GM19467 (cell line): ENCODE measurements around the gene WWOX.

ENCODE experiments used
- ATAC-seq: cut with Tn5 transposase; IDR thresholded peaks from one replicate; pipeline ENCODE4 v1.9.1; 2021; ENCODE audit warnings: mild to moderate bottlenecking, moderate library complexity; ENCODE audit not compliant: unreplicated experiment

Gene WWOX

DNA sequence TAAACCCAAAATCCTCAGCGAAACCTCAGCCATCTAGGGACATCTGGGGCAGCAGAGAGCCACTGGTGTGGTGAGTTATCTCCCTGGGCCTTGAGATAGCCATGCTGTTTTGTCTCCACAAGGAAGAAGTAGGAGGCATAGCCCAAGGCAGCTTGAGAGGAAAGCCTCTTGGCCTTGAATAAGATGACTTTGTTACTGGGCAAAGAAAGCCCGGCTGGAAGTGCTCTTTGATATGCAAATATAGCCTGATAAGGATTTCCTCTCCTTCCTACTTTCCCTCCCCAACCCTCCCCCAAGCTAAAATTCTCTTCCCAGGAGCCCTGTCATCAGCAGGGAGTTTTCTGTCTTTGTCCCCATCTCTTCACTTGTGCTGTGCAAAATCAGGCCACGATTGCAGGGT is 806.7 kb downstream of the WWOX start:
- no peak for ATAC-seq

- no peak for ATAC-seq
Observed at GRCh38 chr16:78909226-78909625, 809.8 kb downstream of the WWOX start.

DNA sequence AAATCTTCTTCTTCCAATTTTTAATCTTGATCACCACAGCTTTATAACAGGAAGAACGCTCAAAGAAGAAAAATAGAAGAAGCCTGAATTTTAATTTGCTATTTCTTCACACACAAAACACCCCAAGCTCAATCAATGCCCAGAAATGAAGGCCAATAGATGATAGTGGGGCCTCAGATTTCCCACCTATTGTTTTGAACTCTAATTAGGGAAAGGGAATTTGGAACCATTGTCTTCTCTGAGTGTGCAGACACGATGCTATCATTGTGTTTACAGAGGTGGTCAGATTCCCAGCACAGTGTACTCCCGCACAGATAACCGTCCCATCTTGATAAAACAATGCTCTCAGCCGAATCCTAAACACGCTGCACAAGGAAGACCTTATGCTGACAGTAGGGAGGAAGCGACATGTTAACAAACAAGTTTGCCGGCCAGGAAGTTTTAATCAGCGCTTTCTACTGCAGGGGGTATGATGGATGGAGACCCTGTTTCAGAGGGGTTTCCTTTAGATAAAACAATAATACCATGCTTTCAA is 816.4 kb downstream of the WWOX start:
- no peak for ATAC-seq

GRCh38 chr16:78916928-78917545 is 817.6 kb downstream of the WWOX start:
- no peak for ATAC-seq

DNA sequence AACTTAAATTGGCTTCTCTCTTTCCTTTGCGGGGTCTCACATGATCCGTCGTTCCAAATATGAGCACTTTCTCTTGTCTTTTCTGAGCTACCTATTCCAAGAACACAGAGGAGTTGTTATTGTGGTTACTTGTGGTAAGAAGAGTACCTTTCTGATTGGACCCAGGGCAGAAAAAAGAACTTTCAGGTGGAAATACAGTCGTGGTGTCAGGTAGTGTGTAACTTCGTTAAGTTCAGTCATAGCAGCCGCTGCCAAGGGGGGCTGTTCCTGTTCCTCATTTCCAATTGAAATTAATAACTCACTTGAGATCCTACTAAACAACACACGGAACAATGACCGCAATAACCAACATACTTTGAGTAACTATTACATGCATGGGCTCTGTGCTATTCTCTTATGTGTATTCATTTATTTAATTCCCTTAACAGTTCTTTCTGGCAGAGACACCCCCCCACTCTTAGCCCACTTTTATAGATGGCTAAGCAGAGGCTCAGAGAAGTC is 819.4 kb downstream of the WWOX start:
- ATAC-seq, result no peak

GRCh38 chr16:78919852-78920251 is 820.4 kb downstream of the WWOX start:
- ATAC-seq, result no peak

- ATAC-seq, result no peak
Observed at GRCh38 chr16:78920621-78921020, 821.2 kb downstream of the WWOX start.

DNA sequence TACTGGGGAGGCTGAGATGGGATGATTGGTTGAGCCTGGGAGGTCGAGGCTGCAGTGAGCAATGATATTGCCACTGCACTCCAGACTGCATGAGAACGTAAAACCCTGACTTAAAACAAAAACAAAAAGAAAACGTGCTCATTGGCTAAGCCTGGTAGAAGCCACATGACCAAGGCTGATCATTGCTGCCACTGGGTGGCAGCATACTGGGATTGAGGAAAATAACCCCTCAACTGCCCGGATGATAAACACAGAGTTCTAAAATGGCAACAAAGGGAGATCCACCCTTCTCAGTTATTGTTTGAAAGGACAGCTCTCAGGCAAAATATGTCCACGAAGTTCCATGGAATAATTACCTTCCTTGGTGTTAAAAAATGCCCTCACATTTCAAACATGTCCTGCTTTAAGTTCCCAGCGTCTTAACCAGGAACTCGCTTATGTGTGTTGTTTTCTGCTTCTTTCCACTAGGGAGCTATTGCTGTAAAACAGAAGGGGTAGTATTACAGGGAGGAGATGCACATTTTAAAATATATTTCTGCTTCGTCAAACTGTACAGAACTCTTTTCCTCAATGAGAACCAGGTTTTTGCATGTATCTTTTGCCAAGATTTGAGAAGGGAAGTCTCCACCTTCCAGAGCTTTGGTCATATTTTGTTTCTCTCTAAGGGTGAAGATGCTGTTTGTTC is 825.8 kb downstream of the WWOX start:
- no peak for ATAC-seq

- no peak for ATAC-seq
Observed at GRCh38 chr16:78926723-78927210, 827.3 kb downstream of the WWOX start.

- ATAC-seq, result no peak
Observed at GRCh38 chr16:78927766-78928165, 828.3 kb downstream of the WWOX start.

DNA sequence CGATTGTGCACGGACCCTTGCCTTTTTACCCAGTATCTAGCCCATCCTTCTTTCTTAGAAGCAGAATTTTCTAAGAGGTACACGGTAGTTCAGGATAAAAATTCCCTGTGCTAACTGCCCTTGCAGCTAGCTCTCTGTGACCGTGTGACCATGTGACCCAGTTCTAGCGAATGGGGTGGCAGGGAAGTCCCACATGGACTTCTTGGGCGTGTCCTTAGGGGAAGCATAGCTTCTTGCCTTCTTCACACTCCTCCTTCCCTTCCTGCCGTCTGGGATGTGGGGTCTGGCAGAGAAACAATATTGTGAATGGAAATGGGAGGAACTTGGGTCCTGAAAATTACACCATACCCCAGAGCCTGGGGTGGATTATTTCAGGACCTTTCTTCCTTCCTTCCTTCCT is 830.4 kb downstream of the WWOX start:
- no peak for ATAC-seq

DNA sequence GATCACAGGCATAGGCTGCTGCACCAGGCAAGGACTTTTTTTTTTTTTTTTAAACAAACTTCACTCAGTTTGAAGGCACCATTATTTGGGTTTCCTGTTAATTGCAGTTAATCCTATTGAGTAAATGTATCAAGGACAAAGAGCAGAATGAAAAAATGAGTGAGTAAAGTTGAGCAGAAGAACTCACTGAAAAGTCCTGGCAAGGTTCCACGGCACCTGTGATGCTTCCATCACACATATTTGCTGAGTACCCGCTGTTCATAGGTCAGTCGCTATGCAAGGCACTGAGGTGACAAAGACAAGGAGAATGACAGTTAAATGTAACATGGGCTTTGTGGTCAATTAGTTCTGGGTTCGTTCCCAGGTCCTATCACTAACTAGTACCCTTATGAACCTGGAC is 831.1 kb downstream of the WWOX start:
- ATAC-seq, result no peak

DNA sequence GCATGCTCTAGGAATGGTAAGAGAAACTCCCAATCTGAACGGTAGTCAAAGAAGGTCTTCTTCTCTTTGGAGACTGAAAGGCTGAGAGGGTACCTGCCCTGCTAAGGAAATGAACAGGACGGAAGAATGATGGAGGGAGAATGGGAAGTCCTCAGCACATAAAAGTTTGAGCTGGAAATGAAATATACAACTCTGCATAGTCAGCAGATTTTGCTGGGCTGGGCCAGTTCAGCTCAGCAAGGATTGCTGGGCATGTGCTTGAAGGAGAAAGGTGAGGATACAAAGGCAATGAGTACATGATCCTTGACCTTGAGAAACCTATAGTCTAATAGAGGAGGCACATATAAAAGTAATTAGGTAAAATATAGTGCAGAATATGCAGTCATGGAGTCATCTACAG is 831.8 kb downstream of the WWOX start:
- no peak for ATAC-seq

GRCh38 chr16:78931678-78932077 is 832.2 kb downstream of the WWOX start:
- ATAC-seq, result no peak

- no peak for ATAC-seq
Observed at GRCh38 chr16:78932355-78932943, 833.0 kb downstream of the WWOX start.

DNA sequence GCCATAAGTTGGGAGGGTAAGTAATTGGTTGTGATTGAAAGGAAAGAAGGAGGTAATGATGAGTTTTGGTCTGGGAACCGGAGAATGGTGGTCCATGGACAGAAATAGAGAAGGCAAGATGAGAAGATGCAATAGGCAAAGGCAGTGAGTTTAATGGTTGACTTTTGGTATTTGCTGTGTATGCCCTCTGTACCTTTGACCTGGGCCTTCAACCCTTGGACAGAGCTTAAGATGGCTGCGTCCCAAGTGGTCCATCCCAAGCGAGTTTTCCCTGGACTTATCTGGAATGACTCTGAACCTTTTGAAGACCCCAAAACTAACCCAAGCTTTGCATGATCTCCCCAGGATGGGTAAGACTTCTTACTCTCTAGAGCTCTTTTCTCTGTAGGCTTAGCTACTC is 836.6 kb downstream of the WWOX start:
- no peak for ATAC-seq

DNA sequence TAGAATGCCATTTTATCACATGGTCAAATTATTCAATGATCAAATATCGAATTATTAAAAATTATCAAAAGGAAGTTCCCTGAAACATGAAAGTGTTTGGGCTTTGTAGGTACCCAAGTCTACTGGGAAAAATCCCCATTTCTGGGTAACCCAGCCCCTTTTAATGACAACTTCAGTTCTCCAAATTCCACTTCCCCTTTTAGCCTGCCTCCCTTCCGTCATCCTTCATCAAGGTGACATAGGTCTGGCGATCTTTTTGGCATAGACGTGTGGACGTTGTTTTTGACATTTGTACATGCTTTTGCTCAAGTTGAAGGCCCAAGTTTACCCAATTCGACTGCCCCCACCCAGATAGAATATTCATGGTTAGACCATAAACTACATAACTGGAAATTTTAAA is 840.1 kb downstream of the WWOX start:
- ATAC-seq, result no peak

- ATAC-seq, result no peak
Observed at GRCh38 chr16:78942625-78943245, 843.3 kb downstream of the WWOX start.

GRCh38 chr16:78945336-78945735 is 845.9 kb downstream of the WWOX start:
- no peak for ATAC-seq

GRCh38 chr16:78946556-78946955 is 847.1 kb downstream of the WWOX start:
- ATAC-seq, result no peak

GRCh38 chr16:78950768-78951167 is 851.3 kb downstream of the WWOX start:
- no peak for ATAC-seq
